Measurements from ENCODE around the gene HCCS. TPM values are rescaled to one million over a fixed set of nuclear protein-coding genes. Genes with fewer than 3 reads are reported as not detected.
"Not testable (repeated sequence)": the region's sequence is repeated elsewhere in the genome, so short reads cannot be mapped to it uniquely, and the experiment has no call there.

The HCCS gene
- total RNA-seq, 4 donors from 2014 or later: 5.8 to 12.5 (median 9.8) TPM

DNA sequence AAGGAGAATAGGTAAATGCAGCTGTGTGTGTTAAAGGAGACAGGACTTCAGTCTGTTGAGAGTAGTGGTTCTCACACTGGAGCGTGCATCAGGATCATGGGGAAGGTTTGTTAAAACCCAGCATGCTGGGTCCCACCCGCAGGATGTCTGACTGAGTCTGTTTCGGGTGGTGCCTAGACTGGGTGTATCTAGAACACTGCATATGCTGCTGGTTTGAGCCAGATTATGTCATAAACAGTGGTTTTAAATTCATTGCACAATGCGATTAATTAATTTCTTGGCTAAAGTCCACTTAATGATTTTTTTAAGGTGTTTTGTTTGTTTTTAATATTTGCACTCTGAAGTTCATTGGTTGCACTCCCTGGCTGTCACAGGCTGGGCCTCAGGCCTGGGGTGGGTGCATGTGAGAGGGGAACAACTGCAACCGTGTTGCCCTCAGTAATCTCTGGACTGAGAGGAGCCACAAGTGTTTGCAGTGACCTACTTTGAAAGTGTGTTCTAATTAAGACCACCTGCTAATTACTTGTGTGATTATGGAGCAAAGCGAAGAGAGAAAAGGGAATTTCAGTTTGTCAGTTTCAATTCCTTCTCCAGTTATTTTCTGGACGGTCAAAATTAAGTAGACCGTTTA is 8.3 kb downstream of the HCCS start:
- no peak for DNase-seq
- Histone ChIP-seq H3K9me3 (no peaks in the 10 kb centered on the region), H3K4me3 (replicated peaks in 1 of 3) (no peak overlapping the region), H3K27me3 (no peaks in the 10 kb centered on the region), H3K36me3 (peaks cover 19 to 36% of the 10 kb centered on the region in 2 donors), H3K4me1 (no peaks in the 10 kb centered on the region), H3K27ac (no peak overlapping the region)
- no peak for TF ChIP-seq POLR2A (IDR thresholded peaks at IDR 0.05)
- TF ChIP-seq, protein P1, sequence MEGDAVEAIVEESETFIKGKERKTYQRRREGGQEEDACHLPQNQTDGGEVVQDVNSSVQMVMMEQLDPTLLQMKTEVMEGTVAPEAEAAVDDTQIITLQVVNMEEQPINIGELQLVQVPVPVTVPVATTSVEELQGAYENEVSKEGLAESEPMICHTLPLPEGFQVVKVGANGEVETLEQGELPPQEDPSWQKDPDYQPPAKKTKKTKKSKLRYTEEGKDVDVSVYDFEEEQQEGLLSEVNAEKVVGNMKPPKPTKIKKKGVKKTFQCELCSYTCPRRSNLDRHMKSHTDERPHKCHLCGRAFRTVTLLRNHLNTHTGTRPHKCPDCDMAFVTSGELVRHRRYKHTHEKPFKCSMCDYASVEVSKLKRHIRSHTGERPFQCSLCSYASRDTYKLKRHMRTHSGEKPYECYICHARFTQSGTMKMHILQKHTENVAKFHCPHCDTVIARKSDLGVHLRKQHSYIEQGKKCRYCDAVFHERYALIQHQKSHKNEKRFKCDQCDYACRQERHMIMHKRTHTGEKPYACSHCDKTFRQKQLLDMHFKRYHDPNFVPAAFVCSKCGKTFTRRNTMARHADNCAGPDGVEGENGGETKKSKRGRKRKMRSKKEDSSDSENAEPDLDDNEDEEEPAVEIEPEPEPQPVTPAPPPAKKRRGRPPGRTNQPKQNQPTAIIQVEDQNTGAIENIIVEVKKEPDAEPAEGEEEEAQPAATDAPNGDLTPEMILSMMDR (IDR thresholded peaks at IDR 0.05): no peak
- intact Hi-C loops (cut with DNase I): no loop called here
- 84 to 89% methylated on average over 8 of the region's 8 CpGs for WGBS, 2 donors

DNA sequence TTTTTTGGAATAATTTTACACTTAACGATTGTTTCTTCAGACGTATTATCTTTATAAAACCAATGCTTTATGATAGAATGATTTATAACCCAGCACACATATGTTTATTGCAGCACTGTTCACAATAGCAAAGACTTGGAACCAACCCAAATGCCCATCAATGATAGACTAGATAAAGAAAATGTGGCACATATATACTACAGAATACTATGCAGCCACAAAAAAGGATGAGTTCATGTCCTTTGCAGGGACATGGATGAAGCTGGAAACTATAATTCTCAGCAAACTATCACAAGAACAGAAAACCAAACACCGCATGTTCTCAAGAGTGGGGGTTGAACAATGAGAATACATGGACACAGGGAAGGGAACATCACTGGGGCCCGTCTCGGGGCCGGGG is 12.0 kb downstream of the HCCS start:
- 86 to 96% methylated on average over 6 of the region's 6 CpGs for WGBS, 2 donors
- H3K9me3 ChIP-seq; H3K27ac ChIP-seq; H3K4me3 ChIP-seq (replicated peaks in 1 of 3); H3K4me1 ChIP-seq; H3K27me3 ChIP-seq; DNase-seq; intact Hi-C loops (cut with DNase I): not testable (repeated sequence)
- peaks cover 2 to 14% of the 10 kb centered on the region in 2 donors for H3K36me3 ChIP-seq

DNA sequence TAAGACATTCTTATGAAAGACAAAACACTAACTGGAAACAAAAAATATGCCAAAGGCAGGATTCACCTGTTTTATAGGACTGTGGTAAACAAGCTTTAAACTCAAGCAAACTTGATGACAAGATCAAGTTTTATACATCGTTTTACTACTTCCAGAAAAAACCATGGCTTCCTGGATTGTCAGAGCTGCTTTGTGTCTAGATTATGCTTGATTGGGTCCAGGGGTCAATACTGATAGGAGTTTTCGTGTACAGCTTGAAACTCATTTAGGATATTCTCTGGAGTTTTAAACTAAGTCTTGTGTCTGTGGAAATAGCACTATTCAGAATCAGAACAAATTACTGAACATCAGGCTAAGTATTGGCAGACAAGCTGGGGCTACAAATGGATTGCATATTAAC is 13.0 kb downstream of the HCCS start:
- peaks cover 0 to 3% of the 10 kb centered on the region in 2 donors for H3K36me3 ChIP-seq
- TF ChIP-seq, protein P1 (IDR thresholded peaks at IDR 0.05): no peak
- no peak for TF ChIP-seq POLR2A (IDR thresholded peaks at IDR 0.05)
- intact Hi-C loops (cut with DNase I): no loop called here
- no peaks in the 10 kb centered on the region for H3K4me1 ChIP-seq
- no peaks in the 10 kb centered on the region for H3K27me3 ChIP-seq
- WGBS, 2 donors: 60 to 69% methylated on average over 2 of the region's 2 CpGs
- no peak overlapping the region for H3K4me3 ChIP-seq (replicated peaks in 1 of 3)
- no peaks in the 10 kb centered on the region for H3K9me3 ChIP-seq
- H3K27ac ChIP-seq: no peak overlapping the region
- no peak for DNase-seq

DNA sequence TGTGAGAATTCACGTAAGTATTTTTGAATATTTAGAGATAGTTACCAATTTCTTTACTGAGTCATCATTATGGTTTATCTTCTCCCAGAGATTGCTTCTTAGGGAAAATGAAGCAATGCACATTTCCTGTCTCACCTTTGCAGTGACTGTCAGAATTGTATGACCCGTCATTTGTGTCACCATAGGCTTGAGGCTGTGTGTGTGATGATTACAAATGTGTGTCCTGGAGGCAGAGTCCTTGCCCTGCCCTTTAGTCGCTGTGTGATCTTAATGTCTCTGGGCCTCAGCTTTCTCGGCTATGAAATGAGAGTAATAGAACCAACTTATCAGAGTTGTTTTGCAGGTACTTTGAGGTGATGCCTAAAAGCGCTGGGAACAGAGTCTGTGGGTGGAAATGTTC is 13.9 kb downstream of the HCCS start:
- intact Hi-C loops (cut with DNase I): no loop called here
- TF ChIP-seq, protein P1 (IDR thresholded peaks at IDR 0.05): no peak
- no peak for TF ChIP-seq POLR2A (IDR thresholded peaks at IDR 0.05)
- no peaks in the 10 kb centered on the region for H3K9me3 ChIP-seq
- no peak overlapping the region for H3K4me3 ChIP-seq (replicated peaks in 1 of 3)
- no peak for DNase-seq
- H3K4me1 ChIP-seq: no peaks in the 10 kb centered on the region
- no peak overlapping the region for H3K27ac ChIP-seq
- WGBS, 2 donors: 95 to 97% methylated on average over 5 of the region's 5 CpGs
- no peaks in the 10 kb centered on the region for H3K27me3 ChIP-seq
- peaks cover 0 to 3% of the 10 kb centered on the region in 2 donors for H3K36me3 ChIP-seq

DNA sequence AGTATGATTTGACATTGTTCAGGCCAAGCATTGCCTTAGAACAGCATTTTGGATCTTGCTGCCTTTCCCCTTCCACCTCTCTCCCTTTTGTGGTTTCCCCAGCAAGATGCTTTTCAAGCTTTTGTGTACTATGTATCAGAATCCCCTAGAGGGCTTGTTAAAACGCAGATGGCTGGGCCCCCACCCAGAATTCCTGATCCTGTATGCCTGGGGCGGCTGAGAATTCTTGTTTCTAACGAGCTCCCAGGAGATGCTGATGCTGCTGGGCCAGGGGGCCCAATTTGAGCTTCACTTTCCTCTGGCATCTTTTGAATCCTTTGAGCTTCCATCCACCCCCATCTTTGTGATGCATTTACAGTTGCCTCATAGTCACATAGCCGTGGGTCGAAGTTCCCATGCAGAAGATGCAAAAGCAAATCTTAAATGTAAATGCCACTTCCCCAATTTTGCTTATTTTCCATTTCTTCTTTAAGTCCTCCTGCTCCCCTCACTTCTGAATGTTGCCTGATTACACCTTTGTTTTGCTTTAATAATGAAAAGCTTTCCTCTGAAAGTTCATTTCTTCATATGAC is 18.5 kb downstream of the HCCS start:
- no peaks in the 10 kb centered on the region for H3K4me1 ChIP-seq
- 61 to 62% methylated on average over 5 of the region's 5 CpGs for WGBS, 2 donors
- intact Hi-C loops (cut with DNase I): no loop called here
- H3K27ac ChIP-seq: no peak overlapping the region
- DNase-seq: no peak
- no peaks in the 10 kb centered on the region for H3K27me3 ChIP-seq
- TF ChIP-seq, protein P1 (IDR thresholded peaks at IDR 0.05): no peak
- no peak for TF ChIP-seq POLR2A (IDR thresholded peaks at IDR 0.05)
- H3K9me3 ChIP-seq: no peaks in the 10 kb centered on the region
- no peak overlapping the region for H3K4me3 ChIP-seq (replicated peaks in 1 of 3)
- H3K36me3 ChIP-seq: no peaks in the 10 kb centered on the region
